AG09319 (cell line): ENCODE data around the gene RAB1A.

Experiments used
- DNase-seq: peaks from one replicate; pipeline ENCODE4 v3.0.0-alpha.2; 2010; ENCODE audit warnings: low read depth; ENCODE audit errors: extremely low read depth
- CTCF ChIP-seq: IDR thresholded peaks from 2 replicates; pipeline ENCODE4 v1.5.1; 2011; ENCODE audit warnings: low read depth, mild to moderate bottlenecking, inconsistent platforms, low read length, moderate library complexity

The RAB1A gene

GRCh38 chr2:65116645-65117044 lies 13.3 kb downstream of the RAB1A start:
- DNase-seq = no peak
- TF ChIP-seq CTCF = no peak

- DNase-seq = no peak
Measured at GRCh38 chr2:65114921-65115320, 15.0 kb downstream of the RAB1A start.

GRCh38 chr2:65113816-65114215 lies 16.1 kb downstream of the RAB1A start:
- TF ChIP-seq CTCF = no peak
- no peak for DNase-seq

More at GRCh38 chr2:65114921-65115320, 15.0 kb downstream of the RAB1A start:
- TF ChIP-seq CTCF = no peak

- TF ChIP-seq CTCF = no peak
Measured at GRCh38 chr2:65113229-65113628, 16.7 kb downstream of the RAB1A start.

GRCh38 chr2:65112633-65113032 lies 17.3 kb downstream of the RAB1A start:
- TF ChIP-seq CTCF = no peak
- DNase-seq = no peak

More at GRCh38 chr2:65113229-65113628, 16.7 kb downstream of the RAB1A start:
- DNase-seq = no peak

GRCh38 chr2:65108780-65109179 lies 21.1 kb downstream of the RAB1A start:
- no peak for TF ChIP-seq CTCF
- DNase-seq = no peak

GRCh38 chr2:65107530-65107929 lies 22.4 kb downstream of the RAB1A start:
- no peak for DNase-seq
- TF ChIP-seq CTCF = no peak
